ENCODE results near the gene C19orf47. TPM values are rescaled to one million over a fixed set of nuclear protein-coding genes. Genes with fewer than 3 reads are reported as not detected.

The C19orf47 gene
- total RNA-seq, 1 donor: 9.1 TPM

DNA sequence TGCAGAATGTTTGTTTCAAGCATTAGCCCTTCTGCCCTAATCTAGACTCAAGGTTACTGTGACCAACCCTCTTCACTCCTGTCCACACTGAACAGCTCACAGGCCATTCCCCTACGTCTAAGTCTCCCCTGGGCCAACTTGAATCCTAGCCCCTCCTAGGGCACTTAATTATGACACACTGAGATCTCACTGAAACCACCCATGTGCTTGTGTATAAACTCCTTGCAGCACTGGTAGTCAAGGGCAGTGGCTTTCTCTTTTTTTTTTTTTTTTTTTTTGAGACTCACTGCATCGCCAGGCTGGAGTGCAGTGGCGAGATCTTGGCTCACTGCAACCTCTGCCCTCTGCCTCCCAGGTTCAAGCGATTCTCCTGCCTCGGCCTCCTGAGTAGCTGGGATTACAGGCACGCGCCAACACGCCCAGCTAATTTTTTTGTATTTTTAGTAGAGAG is 61.2 kb downstream of the C19orf47 start:
- TF ChIP-seq, protein P1, sequence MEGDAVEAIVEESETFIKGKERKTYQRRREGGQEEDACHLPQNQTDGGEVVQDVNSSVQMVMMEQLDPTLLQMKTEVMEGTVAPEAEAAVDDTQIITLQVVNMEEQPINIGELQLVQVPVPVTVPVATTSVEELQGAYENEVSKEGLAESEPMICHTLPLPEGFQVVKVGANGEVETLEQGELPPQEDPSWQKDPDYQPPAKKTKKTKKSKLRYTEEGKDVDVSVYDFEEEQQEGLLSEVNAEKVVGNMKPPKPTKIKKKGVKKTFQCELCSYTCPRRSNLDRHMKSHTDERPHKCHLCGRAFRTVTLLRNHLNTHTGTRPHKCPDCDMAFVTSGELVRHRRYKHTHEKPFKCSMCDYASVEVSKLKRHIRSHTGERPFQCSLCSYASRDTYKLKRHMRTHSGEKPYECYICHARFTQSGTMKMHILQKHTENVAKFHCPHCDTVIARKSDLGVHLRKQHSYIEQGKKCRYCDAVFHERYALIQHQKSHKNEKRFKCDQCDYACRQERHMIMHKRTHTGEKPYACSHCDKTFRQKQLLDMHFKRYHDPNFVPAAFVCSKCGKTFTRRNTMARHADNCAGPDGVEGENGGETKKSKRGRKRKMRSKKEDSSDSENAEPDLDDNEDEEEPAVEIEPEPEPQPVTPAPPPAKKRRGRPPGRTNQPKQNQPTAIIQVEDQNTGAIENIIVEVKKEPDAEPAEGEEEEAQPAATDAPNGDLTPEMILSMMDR (IDR thresholded peaks at IDR 0.05; ENCODE audit: insufficient read depth, low read length): no peak
- DNase-seq (ENCODE audit: low read depth): no peak
- no peak overlapping the region for H3K4me3 ChIP-seq (ENCODE audit: low read depth, low read length)

DNA sequence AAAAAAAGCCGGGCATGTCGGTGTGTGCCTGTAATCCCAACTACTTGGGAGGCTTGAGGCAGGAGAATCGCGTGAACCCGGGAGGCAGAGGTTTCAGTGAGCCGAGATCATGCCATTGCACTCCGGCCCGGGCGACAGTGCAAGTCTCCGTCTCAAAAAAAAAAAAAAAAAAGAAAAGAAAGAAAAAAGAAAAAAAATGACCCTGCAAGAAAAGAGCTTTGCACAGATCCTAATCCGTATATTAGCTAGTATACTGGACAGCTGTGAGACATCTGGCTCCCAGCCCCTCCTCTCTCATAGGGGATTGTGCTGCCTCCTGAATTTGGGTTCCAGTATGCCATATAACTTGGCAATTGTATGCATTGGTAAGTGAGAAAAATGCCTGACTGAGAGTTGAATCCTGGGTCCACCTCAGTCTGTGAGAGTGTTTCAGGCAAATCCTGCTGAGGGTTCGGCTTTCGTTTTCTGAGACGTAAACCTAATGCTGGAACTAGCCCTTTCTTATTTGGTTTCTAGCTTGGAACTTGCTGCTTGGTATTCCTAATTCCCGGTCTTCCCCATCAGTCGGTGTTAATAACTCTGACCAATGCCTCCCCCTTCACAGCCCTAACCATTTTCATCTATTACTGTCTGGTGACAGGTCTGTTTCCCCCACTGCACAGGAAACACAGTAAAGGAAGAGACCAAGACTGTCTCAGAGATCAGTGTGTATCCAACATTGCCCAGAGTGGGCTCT is 61.8 kb downstream of the C19orf47 start:
- peak overlapping the region; percentile 23 for H3K4me3 ChIP-seq (ENCODE audit: low read depth, low read length)
- TF ChIP-seq, protein P1 (IDR thresholded peaks at IDR 0.05; ENCODE audit: insufficient read depth, low read length): no peak
- DNase-seq (ENCODE audit: low read depth): no peak

DNA sequence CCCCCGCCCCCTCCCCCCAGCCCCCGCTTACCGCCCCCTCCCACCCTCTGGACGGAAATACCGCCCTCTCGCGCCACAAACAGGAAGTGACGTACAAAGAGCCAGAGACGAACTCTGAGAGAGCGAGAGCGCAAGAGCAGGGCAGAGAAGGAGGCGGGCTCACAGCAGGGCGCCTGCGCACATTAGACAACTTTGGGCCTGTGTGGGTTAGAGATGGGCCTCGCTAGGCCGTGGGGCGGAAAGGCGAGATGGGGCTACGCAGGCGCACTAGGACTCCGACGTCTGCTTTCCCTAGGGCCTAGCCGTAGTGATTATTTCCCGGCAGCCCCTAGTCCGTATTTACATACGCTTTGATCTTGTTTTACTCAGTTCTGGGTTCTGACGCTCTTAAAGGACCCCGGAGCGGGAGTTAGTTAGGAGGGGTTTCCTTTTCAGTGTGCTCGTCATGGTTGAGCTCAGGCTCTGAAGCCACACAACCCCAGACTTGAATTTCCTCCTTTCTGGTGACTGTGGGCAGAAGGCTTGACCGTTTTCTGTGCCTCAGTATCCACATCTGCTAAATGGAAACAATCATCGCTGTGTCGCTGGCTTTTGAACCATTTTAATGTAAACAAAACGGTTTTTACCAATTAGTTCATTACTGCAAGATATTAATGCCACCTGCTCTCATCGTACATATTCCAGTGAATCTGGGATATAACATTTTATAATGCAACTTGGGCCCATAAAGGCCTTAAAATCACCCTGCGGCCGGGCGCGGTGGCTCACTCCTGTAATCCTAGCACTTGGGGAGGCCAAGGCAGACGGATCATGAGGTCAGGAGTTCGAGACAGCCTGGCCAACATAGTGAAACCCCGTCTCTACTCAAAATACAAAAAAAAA is 62.6 kb downstream of the C19orf47 start:
- DNase-seq (ENCODE audit: low read depth): peak; percentile 100
- H3K4me3 ChIP-seq (ENCODE audit: low read depth, low read length): peak overlapping the region; percentile 90
- TF ChIP-seq, protein P1 (IDR thresholded peaks at IDR 0.05; ENCODE audit: insufficient read depth, low read length): no peak

DNA sequence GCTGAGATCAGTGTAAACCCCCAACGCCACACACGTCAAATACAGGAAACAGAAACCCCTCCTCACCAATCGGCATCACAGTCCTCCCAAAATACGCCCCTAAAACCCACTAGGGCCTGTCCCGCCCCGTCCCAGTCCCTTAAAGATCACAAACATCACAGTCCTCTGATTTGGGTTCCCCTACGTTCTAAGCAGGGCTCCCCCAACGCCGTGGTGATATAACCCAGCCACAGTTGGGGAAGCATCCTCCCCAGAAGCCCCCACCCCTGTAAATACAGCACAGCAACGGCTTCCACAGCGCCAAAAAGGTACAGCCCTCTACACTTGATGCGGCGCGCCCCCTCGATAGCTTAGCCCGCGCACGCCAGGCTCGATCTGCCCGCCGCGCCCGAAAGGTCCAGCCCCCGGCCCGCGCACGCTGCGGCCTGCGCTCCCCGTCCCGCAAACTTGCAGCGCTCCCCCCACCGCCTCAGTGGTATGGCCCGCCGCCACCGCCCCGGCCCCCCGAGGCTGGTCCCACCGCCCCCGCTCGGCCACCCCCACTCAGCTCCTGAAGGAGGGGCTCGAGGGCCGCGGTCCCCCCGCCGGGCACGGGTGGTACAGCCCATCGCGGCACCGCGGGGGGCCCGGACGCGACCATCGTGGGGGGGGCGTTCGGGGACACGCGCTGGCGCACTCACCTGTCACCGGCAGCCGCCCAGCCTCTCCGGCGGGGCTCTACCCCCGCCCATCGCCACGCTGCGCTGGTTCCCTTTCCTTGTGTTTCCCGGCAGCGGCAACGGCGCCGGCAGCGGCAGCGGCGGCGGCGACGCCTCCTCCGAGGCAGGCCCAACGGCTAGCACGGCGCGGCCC is 63.5 kb downstream of the C19orf47 start, which contains the start of gene AKT2:
Gene AKT2, minus strand, starts transcription at position 845 of the 852 bp plus-strand sequence. CDS start 20,078 bp downstream, outside the sequence.
- peak; percentile 38 for DNase-seq (ENCODE audit: low read depth)
- TF ChIP-seq, protein P1 (IDR thresholded peaks at IDR 0.05; ENCODE audit: insufficient read depth, low read length): no peak
- peak within 1 kb of the TSS; percentile 90 for H3K4me3 ChIP-seq (ENCODE audit: low read depth, low read length)

DNA sequence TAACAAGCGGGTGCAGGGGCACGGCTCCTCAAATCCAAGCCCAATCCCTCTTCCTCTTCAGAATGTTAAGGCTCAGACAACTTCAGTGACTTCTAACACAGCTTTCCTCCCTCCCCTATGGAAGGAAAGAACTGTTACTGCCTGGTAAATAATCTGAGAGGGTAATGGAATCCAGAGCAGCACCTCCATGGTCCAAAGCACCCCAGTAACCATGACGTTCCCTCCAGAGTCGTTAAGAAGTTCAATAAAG is 64.0 kb downstream of the C19orf47 start:
- TF ChIP-seq, protein P1 (IDR thresholded peaks at IDR 0.05; ENCODE audit: insufficient read depth, low read length): no peak
- no peak for DNase-seq (ENCODE audit: low read depth)
- peak overlapping the region; percentile 90 for H3K4me3 ChIP-seq (ENCODE audit: low read depth, low read length)

All from fibroblast of the aortic adventitia (primary cell).